BLaER1 treated with 17β-estradiol and CSF1 and Interleukin-3, amounts not matched to agents 10 nM and 100 nM (cell line): Measurements from ENCODE around the gene ZBTB16.

Experiments
- H3K27ac ChIP-seq, 11 experiments: shearing (Covaris generic); formaldehyde crosslinking; 2 replicates each; pipeline ENCODE4 v1.8.1; 2022
- H3K27me3 ChIP-seq, 11 experiments: shearing (Covaris generic); formaldehyde crosslinking; 2 replicates each; pipeline ENCODE4 v1.8.1; 2022
- H3K36me3 ChIP-seq, 11 experiments: shearing (Covaris generic); formaldehyde crosslinking; 2 replicates each; pipeline ENCODE4 v1.8.1; 2022
- H3K4me1 ChIP-seq, 10 experiments: shearing (Covaris generic); formaldehyde crosslinking; 2 replicates each; pipeline ENCODE4 v1.8.1; 2022
- H3K4me2 ChIP-seq, 11 experiments: shearing (Covaris generic); formaldehyde crosslinking; 2 replicates each; pipeline ENCODE4 v1.8.1; 2022
- H3K4me3 ChIP-seq, 10 experiments: shearing (Covaris generic); formaldehyde crosslinking; 2 replicates each; pipeline ENCODE4 v1.8.1; 2022
- H3K9ac ChIP-seq, 11 experiments: shearing (Covaris generic); formaldehyde crosslinking; 2 replicates each; pipeline ENCODE4 v1.8.1; 2022
- H3K9me3 ChIP-seq, 11 experiments: shearing (Covaris generic); formaldehyde crosslinking; replicated peaks in 1 of 11; 2 replicates each; pipeline ENCODE4 v1.8.1; 2022
- H4K20me1 ChIP-seq, 11 experiments: shearing (Covaris generic); formaldehyde crosslinking; 2 replicates each; pipeline ENCODE4 v1.8.1; 2022
- Cebpa-rat ChIP-seq, 11 experiments: shearing (Covaris generic); IDR thresholded peaks; 2 replicates each; pipeline ENCODE4 v1.8.1; 2022

ZBTB16 gene

GRCh38 chr11:114082767-114083181 lies 23.3 kb downstream of the ZBTB16 start:
- TF ChIP-seq Cebpa-rat (IDR thresholded peaks at IDR 0.05) = peak in 2 of 11 experiments; percentile 14 to 38; a peak in 1 of 22 replicates
- no peaks in the 10 kb centered on the region for H3K9me3 ChIP-seq
- peak overlapping the region; percentile 28 to 67 (median 57); a peak in 21 of 22 replicates for H3K4me2 ChIP-seq
- peaks cover 26 to 50% (median 41%) of the 10 kb centered on the region in 10 experiments for H3K4me1 ChIP-seq
- H3K36me3 ChIP-seq = no peaks in the 10 kb centered on the region
- H3K27ac ChIP-seq = peak overlapping the region in 3 of 11 experiments; percentile 11 to 51 (median 40); a peak in 3 of 22 replicates
- H3K9ac ChIP-seq = no peak overlapping the region
- no peak overlapping the region for H3K4me3 ChIP-seq
- H3K27me3 ChIP-seq = peaks cover 0 to 97% (median 7%) of the 10 kb centered on the region in 11 experiments; a peak in 8 of 22 replicates
- H4K20me1 ChIP-seq = peaks cover 0 to 53% (median 0%) of the 10 kb centered on the region in 11 experiments; a peak in 3 of 22 replicates

DNA sequence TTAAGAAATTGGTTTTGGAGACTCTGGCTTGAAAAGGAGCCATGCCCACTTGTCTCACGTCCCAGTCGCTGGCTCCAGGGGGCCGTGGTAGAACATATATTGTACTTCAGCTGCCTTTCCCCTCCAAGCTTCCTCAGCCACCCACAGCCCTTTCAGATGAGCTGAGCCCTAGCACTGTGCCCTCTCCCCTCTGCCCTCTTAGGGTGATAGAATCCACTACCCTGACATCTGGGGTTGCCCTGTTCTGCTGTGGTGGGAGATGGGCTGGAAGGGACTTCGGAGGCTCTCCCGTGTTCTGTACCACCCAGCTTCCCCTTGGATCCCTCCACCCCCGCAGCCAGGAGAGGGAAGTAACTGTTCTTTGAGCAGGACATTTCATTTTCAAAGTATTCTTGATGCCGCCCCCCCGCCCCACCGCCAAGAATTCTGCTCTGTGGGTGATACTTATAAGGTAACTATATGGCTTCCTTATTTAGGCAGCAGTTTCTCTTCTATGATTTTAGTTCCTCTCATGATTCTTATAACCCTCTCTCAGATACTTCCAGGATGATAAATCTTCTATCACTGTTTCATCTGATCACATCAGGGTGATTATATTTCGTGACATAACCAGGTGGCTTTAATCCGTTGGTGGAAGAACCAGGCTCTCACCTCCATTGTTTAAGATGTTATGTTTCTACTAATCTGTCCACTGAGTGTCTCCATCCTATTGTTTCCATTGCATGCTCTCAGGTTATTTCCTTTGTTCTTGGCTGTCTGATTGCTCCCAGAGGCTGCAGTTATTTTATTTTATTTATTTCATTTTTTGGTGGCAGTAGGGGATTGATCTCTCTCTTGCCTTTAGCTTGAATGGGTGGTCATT lies 24.1 kb downstream of the ZBTB16 start:
- no peaks in the 10 kb centered on the region for H3K36me3 ChIP-seq
- H3K4me1 ChIP-seq = peaks cover 26 to 50% (median 41%) of the 10 kb centered on the region in 10 experiments
- peaks cover 0 to 94% (median 7%) of the 10 kb centered on the region in 11 experiments; a peak in 7 of 22 replicates for H3K27me3 ChIP-seq
- TF ChIP-seq Cebpa-rat (IDR thresholded peaks at IDR 0.05) = no peak
- no peak overlapping the region for H3K9ac ChIP-seq
- peaks cover 0 to 50% (median 0%) of the 10 kb centered on the region in 11 experiments; a peak in 3 of 22 replicates for H4K20me1 ChIP-seq
- H3K4me3 ChIP-seq = no peak overlapping the region
- peak overlapping the region; percentile 28 to 67 (median 57); a peak in 21 of 22 replicates for H3K4me2 ChIP-seq
- no peaks in the 10 kb centered on the region for H3K9me3 ChIP-seq
- peak overlapping the region in 3 of 11 experiments; percentile 11 to 40 (median 30); a peak in 4 of 22 replicates for H3K27ac ChIP-seq

DNA sequence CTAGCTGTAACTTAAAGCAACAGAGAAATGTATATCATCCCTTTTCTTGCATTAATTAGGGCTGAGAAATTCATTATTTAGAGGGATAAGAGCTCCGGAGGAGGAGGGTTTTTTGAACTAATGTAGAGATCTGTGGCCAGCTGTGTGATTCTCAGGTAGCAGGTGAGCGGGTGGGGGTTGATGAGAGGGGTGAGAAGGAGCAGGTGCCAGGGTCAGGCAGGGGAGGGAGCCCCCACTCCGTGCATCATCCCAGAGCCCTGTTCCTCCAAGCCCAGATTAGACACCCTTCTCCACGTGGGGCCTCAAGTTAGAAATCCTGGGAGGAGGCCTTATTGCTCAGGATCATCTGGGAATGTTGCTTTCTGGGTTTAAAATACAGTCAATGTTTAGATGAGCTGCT lies 24.9 kb downstream of the ZBTB16 start:
- peaks cover 0 to 94% (median 7%) of the 10 kb centered on the region in 11 experiments; a peak in 7 of 22 replicates for H3K27me3 ChIP-seq
- peaks cover 0 to 53% (median 0%) of the 10 kb centered on the region in 11 experiments; a peak in 2 of 22 replicates for H4K20me1 ChIP-seq
- peaks cover 25 to 50% (median 40%) of the 10 kb centered on the region in 10 experiments for H3K4me1 ChIP-seq
- H3K4me3 ChIP-seq = no peak overlapping the region
- H3K9me3 ChIP-seq = no peaks in the 10 kb centered on the region
- H3K36me3 ChIP-seq = no peaks in the 10 kb centered on the region
- H3K9ac ChIP-seq = no peak overlapping the region
- no peak for TF ChIP-seq Cebpa-rat (IDR thresholded peaks at IDR 0.05)
- H3K4me2 ChIP-seq = no peak overlapping the region
- no peak overlapping the region for H3K27ac ChIP-seq

GRCh38 chr11:114085965-114086793 lies 26.7 kb downstream of the ZBTB16 start:
- Histone ChIP-seq H3K4me1 (peaks cover 7 to 38% (median 24%) of the 10 kb centered on the region in 10 experiments; a peak in 19 of 20 replicates), H3K4me2 (peak overlapping the region in 2 of 11 experiments; percentile 18 to 24; a peak in 2 of 22 replicates), H3K9me3 (no peaks in the 10 kb centered on the region), H4K20me1 (peaks cover 0 to 39% (median 0%) of the 10 kb centered on the region in 11 experiments; a peak in 2 of 22 replicates), H3K4me3 (no peak overlapping the region), H3K27ac (no peak overlapping the region), H3K36me3 (no peaks in the 10 kb centered on the region), H3K27me3 (peaks cover 0 to 97% (median 7%) of the 10 kb centered on the region in 11 experiments; a peak in 7 of 22 replicates), H3K9ac (no peak overlapping the region)
- TF ChIP-seq Cebpa-rat (IDR thresholded peaks at IDR 0.05) = no peak

DNA sequence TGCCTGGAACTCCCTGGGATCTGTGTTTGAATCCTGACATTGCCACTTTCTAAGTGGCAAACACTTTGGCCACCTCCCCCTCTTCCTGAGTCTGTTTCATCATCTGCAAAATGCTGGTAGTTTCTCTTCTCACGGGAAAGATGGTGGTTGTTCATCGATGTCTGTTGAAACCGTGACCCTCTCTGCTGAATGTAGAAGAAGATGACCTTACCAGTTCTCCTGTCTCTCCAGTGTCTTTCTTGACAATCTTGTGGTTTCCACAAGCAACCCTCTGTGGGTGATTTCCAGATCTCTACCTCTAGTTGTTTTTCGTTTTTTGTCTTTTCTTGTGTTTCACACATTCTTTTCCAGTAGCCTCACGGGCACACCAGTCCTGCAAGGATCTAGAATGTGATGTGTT lies 27.5 kb downstream of the ZBTB16 start:
- Histone ChIP-seq H3K27me3 (peaks cover 0 to 88% (median 7%) of the 10 kb centered on the region in 11 experiments; a peak in 7 of 22 replicates), H3K4me1 (peaks cover 11 to 36% (median 22%) of the 10 kb centered on the region in 10 experiments; a peak in 19 of 20 replicates), H3K4me2 (peak overlapping the region in 6 of 11 experiments; percentile 1 to 44 (median 22); a peak in 5 of 22 replicates), H3K4me3 (no peak overlapping the region), H3K9me3 (no peaks in the 10 kb centered on the region), H3K9ac (no peak overlapping the region), H3K36me3 (no peaks in the 10 kb centered on the region), H4K20me1 (peaks cover 0 to 34% (median 0%) of the 10 kb centered on the region in 11 experiments; a peak in 1 of 22 replicates), H3K27ac (no peak overlapping the region)
- no peak for TF ChIP-seq Cebpa-rat (IDR thresholded peaks at IDR 0.05)

- no peak for TF ChIP-seq Cebpa-rat (IDR thresholded peaks at IDR 0.05)
- H3K9ac ChIP-seq = no peak overlapping the region
Measured at GRCh38 chr11:114088216-114088615, 28.7 kb downstream of the ZBTB16 start.

GRCh38 chr11:114088836-114089235 lies 29.3 kb downstream of the ZBTB16 start:
- H3K27me3 ChIP-seq = peaks cover 0 to 79% (median 0%) of the 10 kb centered on the region in 11 experiments; a peak in 6 of 22 replicates
- H3K4me3 ChIP-seq = no peak overlapping the region
- no peaks in the 10 kb centered on the region for H3K9me3 ChIP-seq
- H4K20me1 ChIP-seq = peaks cover 0 to 20% (median 0%) of the 10 kb centered on the region in 11 experiments; a peak in 1 of 22 replicates
- H3K27ac ChIP-seq = no peak overlapping the region
- peaks cover 0 to 26% (median 7%) of the 10 kb centered on the region in 10 experiments; a peak in 15 of 20 replicates for H3K4me1 ChIP-seq
- no peaks in the 10 kb centered on the region for H3K36me3 ChIP-seq
- H3K4me2 ChIP-seq = no peak overlapping the region
- no peak overlapping the region for H3K9ac ChIP-seq
- no peak for TF ChIP-seq Cebpa-rat (IDR thresholded peaks at IDR 0.05)

More at GRCh38 chr11:114088216-114088615, 28.7 kb downstream of the ZBTB16 start:
- Histone ChIP-seq H3K9me3 (no peaks in the 10 kb centered on the region), H3K27ac (no peak overlapping the region), H3K36me3 (no peaks in the 10 kb centered on the region), H3K4me1 (peaks cover 5 to 30% (median 12%) of the 10 kb centered on the region in 10 experiments; a peak in 18 of 20 replicates), H4K20me1 (peaks cover 0 to 24% (median 0%) of the 10 kb centered on the region in 11 experiments; a peak in 1 of 22 replicates), H3K27me3 (peaks cover 0 to 82% (median 0%) of the 10 kb centered on the region in 11 experiments; a peak in 7 of 22 replicates), H3K4me2 (no peak overlapping the region), H3K4me3 (no peak overlapping the region)

DNA sequence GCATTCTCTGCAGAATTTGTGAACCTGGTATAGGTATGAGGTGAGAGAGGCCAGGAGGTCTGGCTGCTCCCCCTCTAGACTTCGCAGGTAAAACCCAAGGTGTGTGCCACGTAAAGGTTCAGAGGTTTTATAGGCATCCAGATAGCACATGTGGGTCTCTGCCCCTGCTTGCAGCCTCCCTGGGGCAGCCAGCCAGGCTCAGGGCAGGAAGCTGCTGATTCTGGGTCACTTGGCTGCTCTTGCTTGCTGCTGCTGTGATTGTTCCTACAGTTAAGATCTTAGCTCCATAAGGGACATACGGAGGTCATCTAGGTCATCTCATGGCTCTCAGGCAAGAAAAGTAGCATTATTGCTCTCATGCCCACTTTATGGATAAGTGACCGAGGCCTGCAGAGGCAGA lies 30.2 kb downstream of the ZBTB16 start:
- H3K4me3 ChIP-seq = no peak overlapping the region
- peaks cover 0 to 20% (median 0%) of the 10 kb centered on the region in 11 experiments; a peak in 1 of 22 replicates for H4K20me1 ChIP-seq
- H3K9ac ChIP-seq = no peak overlapping the region
- no peak overlapping the region for H3K27ac ChIP-seq
- no peaks in the 10 kb centered on the region for H3K36me3 ChIP-seq
- peaks cover 0 to 26% (median 7%) of the 10 kb centered on the region in 10 experiments; a peak in 15 of 20 replicates for H3K4me1 ChIP-seq
- TF ChIP-seq Cebpa-rat (IDR thresholded peaks at IDR 0.05) = no peak
- no peak overlapping the region for H3K4me2 ChIP-seq
- H3K9me3 ChIP-seq = peaks cover 0 to 4% (median 0%) of the 10 kb centered on the region in 11 experiments; a peak in 2 of 22 replicates
- peaks cover 0 to 69% (median 0%) of the 10 kb centered on the region in 11 experiments; a peak in 5 of 22 replicates for H3K27me3 ChIP-seq
